Measurements from ENCODE around the gene OSBPL5. TPM values are rescaled to one million over a fixed set of nuclear protein-coding genes. Genes with fewer than 3 reads are reported as not detected.

OSBPL5 gene
- total and polyA plus RNA-seq, 9 of the 15 experiments (the other 6 are each of a cell fraction or from before 2014, with no cell fraction given), result 0.06 to 14.8 (median 3.2) TPM

- TF ChIP-seq MGA (IDR thresholded peaks at IDR 0.05) (no peak), PHF21A (IDR thresholded peaks at IDR 0.05; ENCODE audit: borderline replicate concordance, low read depth) (no peak), BCLAF1 (IDR thresholded peaks at IDR 0.05; ENCODE audit: borderline replicate concordance in 1 of 2, control insufficient read depth in 1 of 2, low read depth in 2 of 2, low read length in 1 of 2) (no peak), SETDB1 (IDR thresholded peaks at IDR 0.05; ENCODE audit: low read length) (no peak), CBX3 (IDR thresholded peaks at IDR 0.05; ENCODE audit: borderline replicate concordance in 1 of 2, low read length in 2 of 2) (no peak), MAFK (IDR thresholded peaks at IDR 0.05; ENCODE audit: low read length) (no peak), ARNT (IDR thresholded peaks at IDR 0.05) (no peak), TEAD4 (IDR thresholded peaks at IDR 0.05; ENCODE audit: low read length) (no peak), TEAD4 (CRISPR knock-in tag; IDR thresholded peaks at IDR 0.05; ENCODE audit: borderline replicate concordance) (no peak), RBFOX2 (IDR thresholded peaks at IDR 0.05; ENCODE audit: low read depth, low read length) (no peak), ZNF79 (CRISPR knock-in tag; IDR thresholded peaks at IDR 0.05; ENCODE audit: low read depth) (no peak), ZNF23 (CRISPR knock-in tag; IDR thresholded peaks at IDR 0.05) (no peak), SRSF7 (optimal IDR thresholded peaks at IDR 0.05; ENCODE audit: low read depth, low read length) (no peak), POLR2AphosphoS2 (IDR thresholded peaks at IDR 0.05; ENCODE audit: low read length) (no peak)
Measured at GRCh38 chr11:3108183-3108721, 56.9 kb downstream of the OSBPL5 start (continued).
